PC-9 (cell line): ENCODE results near the gene ZCCHC14. TPM values are rescaled to one million over a fixed set of nuclear protein-coding genes. Genes with fewer than 3 reads are reported as not detected.
A peak's percentile ranks its signal among the peaks of the same experiment; 100 is the strongest.
"Not testable (repeated sequence)": the region's sequence is repeated elsewhere in the genome, so short reads cannot be mapped to it uniquely, and the experiment has no call there.

Source experiments
- BruUV-seq: library from RNA; stranded (reverse); fragments of 400-500 nt; replicated peaks from 2 replicates; lab custom pipeline; 2021; lab: Mats Ljungman, UMichigan
- CTCF ChIA-PET: fragments of 300-600 bp; sonication (Branson Sonifier 250); formaldehyde crosslinking; loops from one replicate; lab custom pipeline; 2022; ENCODE audit warnings: antibody characterized with exemption; lab: Charles Lee
- POLR2A ChIA-PET: fragments of 300-600 bp; sonication (Branson Sonifier 250); formaldehyde crosslinking; loops from one replicate; lab custom pipeline; 2022; ENCODE audit warnings: antibody characterized with exemption; ENCODE audit not compliant: unreplicated experiment; lab: Charles Lee
- DNase-seq, 2 experiments: peaks; one replicate each; pipeline versions ENCODE4 v3.0.0 to v3.0.0-alpha.2; 2015 to 2022; ENCODE audit warnings: mixed read lengths in 1 of 2
- H2AFZ ChIP-seq: fragments of 200-600 bp; sonication (generic); 2 replicates; pipeline ENCODE4 v1.8.1; 2017; ENCODE audit warnings: antibody characterized with exemption
- H3F3A ChIP-seq: fragments of 200-600 bp; sonication (generic); 2 replicates; pipeline ENCODE4 v1.8.1; 2017; ENCODE audit warnings: antibody characterized with exemption, mild to moderate bottlenecking, low read depth; ENCODE audit not compliant: insufficient read depth
- H3K27ac ChIP-seq: fragments of 200-600 bp; sonication (generic); 2 replicates; pipeline ENCODE4 v1.6.1; 2016; ENCODE audit warnings: mixed run types
- H3K27me3 ChIP-seq: fragments of 200-600 bp; sonication (generic); 2 replicates; pipeline ENCODE4 v1.6.1; 2016; ENCODE audit warnings: low read depth, mixed run types; ENCODE audit not compliant: insufficient read depth
- H3K36me3 ChIP-seq: fragments of 200-600 bp; sonication (generic); 2 replicates; pipeline ENCODE4 v1.6.1; 2016; ENCODE audit warnings: low read depth, mixed run types
- H3K4me1 ChIP-seq: fragments of 200-600 bp; sonication (generic); replicated peaks from 2 replicates; pipeline ENCODE4 v1.6.1; 2016; ENCODE audit warnings: mixed run types; ENCODE audit not compliant: insufficient read depth
- H3K4me2 ChIP-seq: fragments of 200-600 bp; sonication (generic); 2 replicates; pipeline ENCODE4 v1.6.1; 2017; ENCODE audit warnings: mixed run types
- H3K4me3 ChIP-seq: fragments of 200-600 bp; sonication (generic); 2 replicates; pipeline ENCODE4 v1.6.1; 2016; ENCODE audit warnings: mixed run types
- H3K79me2 ChIP-seq: fragments of 200-600 bp; sonication (generic); 2 replicates; pipeline ENCODE4 v1.6.1; 2017; ENCODE audit warnings: low read depth, mixed run types
- H3K9me2 ChIP-seq: fragments of 200-600 bp; sonication (generic); 2 replicates; pipeline ENCODE4 v1.8.1; 2017; ENCODE audit warnings: mild to moderate bottlenecking; ENCODE audit not compliant: insufficient read depth
- H3K9me3 ChIP-seq: fragments of 200-600 bp; sonication (generic); 2 replicates; pipeline ENCODE4 v1.8.1; 2016; ENCODE audit warnings: low read depth; ENCODE audit not compliant: insufficient read depth
- H4K20me1 ChIP-seq: fragments of 200-600 bp; sonication (generic); 2 replicates; pipeline ENCODE4 v1.8.1; 2017; ENCODE audit not compliant: insufficient read depth
- EZH2 ChIP-seq: fragments of 200-600 bp; sonication (generic); IDR thresholded peaks from 2 replicates; pipeline ENCODE4 v1.8.0; 2017; ENCODE audit warnings: antibody characterized with exemption, low read depth
- intact Hi-C: fragments of 100-400 bp; cut with micrococcal nuclease; formaldehyde crosslinking; loops from one replicate; pipeline ENCODE4 v1.10.0; 2022; ENCODE audit not compliant: unreplicated experiment
- total RNA-seq: library from RNA; stranded (reverse); gene quantifications from 2 replicates; pipeline ENCODE4 v1.2.3, GENCODE V29; 2021
- TF ChIP-seq, protein P1 (sequence below): fragments of 200-600 bp; sonication (generic); conservative IDR thresholded peaks from 2 replicates; pipeline ENCODE4 v1.6.1; 2017; ENCODE audit warnings: mixed run types, antibody characterized with exemption, mild to moderate bottlenecking, moderate library complexity

ZCCHC14 gene
- total RNA-seq, 1 experiment from 2014 or later: 17.9 TPM

DNA sequence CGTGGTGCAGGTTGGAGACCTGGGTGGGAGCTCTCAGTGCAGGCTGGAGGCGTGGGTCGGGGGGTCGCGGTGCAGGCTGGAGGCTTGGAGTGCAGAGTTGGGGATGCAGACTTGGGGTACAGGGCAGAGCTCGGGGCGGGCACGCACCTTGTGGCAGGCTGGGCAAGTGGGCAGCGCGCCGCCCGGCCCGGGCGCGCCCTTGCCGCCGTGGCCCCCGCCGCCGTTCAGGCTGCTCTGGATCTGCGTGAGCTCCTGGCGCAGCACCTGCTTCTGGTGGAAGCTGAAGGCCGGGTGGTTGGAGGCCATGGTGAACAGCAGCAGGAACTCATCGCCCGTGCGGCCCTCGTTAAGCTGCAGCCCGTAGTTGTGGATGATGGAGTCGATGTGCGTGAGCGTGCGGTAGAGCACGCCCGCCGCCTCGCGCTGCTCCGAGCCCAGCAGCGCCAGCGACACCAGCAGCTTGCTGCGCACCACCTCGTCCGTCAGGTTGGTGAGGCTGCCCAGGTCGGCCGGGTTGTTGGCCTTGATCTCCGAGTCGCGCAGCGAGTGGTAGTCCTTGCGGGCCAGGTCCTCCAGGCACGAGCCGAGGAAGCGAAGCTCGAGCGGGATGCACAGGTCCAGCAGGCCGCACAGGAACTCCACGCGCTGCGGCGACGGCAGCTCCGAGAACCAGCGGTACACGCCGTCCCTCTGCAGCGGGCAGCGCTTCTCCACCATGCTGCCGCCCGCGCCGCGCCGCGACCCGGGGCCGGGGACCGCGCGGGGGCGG is 1.1 kb downstream of the ZCCHC14 start:
- CTCF ChIA-PET: interaction anchor here (0.6 kb wide), 1 partner anchor 125 kb away, joined by 3 read pairs; no protein-coding TSS in a partner anchor
- POLR2A ChIA-PET: no interaction called here
- intact Hi-C loops: no loop called here
- Histone ChIP-seq H3K4me2 (peak overlapping the region; percentile 82), H3K36me3 (no peaks in the 10 kb centered on the region), H3K4me1 (peaks cover 12% of the 10 kb centered on the region; the same call in 1 of the 2 replicates), H3K9me2 (no peaks in the 10 kb centered on the region), H3K4me3 (peak overlapping the region; percentile 55; the same call in 1 of the 2 replicates), H4K20me1 (peaks cover 15% of the 10 kb centered on the region), H3K79me2 (peaks cover 47% of the 10 kb centered on the region), H2AFZ (no peak overlapping the region), H3F3A (no peaks in the 10 kb centered on the region), H3K27me3 (no peaks in the 10 kb centered on the region), H3K27ac (no peak overlapping the region), H3K9me3 (no peaks in the 10 kb centered on the region)
- TF ChIP-seq EZH2: no peak
- TF ChIP-seq, protein P1, sequence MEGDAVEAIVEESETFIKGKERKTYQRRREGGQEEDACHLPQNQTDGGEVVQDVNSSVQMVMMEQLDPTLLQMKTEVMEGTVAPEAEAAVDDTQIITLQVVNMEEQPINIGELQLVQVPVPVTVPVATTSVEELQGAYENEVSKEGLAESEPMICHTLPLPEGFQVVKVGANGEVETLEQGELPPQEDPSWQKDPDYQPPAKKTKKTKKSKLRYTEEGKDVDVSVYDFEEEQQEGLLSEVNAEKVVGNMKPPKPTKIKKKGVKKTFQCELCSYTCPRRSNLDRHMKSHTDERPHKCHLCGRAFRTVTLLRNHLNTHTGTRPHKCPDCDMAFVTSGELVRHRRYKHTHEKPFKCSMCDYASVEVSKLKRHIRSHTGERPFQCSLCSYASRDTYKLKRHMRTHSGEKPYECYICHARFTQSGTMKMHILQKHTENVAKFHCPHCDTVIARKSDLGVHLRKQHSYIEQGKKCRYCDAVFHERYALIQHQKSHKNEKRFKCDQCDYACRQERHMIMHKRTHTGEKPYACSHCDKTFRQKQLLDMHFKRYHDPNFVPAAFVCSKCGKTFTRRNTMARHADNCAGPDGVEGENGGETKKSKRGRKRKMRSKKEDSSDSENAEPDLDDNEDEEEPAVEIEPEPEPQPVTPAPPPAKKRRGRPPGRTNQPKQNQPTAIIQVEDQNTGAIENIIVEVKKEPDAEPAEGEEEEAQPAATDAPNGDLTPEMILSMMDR: no peak
- no peak for DNase-seq
- no TSS peak for BruUV-seq

DNA sequence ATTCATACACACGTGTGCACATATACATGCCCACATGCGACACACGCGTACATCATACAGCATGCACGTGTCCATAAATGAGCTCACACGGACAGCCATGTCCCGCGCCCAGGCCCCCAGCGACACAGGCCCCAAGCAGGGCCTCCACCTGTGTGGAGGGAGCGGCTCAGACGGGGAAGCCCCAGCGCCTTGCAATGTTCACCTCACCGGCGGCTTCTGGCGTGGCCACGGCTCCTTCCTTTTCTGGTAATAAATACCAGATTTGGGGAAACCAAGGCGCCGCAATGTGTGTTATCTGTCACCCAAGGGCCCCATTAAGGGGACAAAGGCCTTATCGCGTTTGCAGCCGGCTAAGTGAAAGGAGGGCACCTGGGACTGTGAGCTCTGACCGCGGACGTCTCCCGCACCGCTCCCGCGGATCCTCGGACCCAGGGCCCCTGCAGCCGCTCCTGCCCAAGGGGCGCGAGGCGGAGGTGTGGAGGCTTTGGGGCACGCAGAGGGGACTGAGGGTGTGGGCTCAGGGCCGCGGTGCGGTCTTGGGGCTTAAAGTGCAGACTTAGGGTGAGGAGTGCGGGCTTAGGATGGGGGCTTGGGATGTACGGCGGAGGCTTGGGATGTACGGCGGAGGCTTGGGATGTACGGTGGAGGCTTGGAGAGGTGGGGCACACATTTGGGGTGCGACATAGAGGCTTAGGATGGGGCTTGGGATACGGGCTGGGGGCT is 1.9 kb downstream of the ZCCHC14 start:
- Histone ChIP-seq H3K4me3 (peak overlapping the region; percentile 55; the same call in 1 of the 2 replicates), H3K4me1 (peaks cover 20% of the 10 kb centered on the region), H3K79me2 (peaks cover 54% of the 10 kb centered on the region), H3K4me2 (peak overlapping the region; percentile 82; the same call in 1 of the 2 replicates), H4K20me1 (peaks cover 22% of the 10 kb centered on the region)
- CTCF ChIA-PET, intact Hi-C loops, H3K9me3 ChIP-seq, H3K27me3 ChIP-seq, DNase-seq, H3K9me2 ChIP-seq, H3K36me3 ChIP-seq, H3F3A ChIP-seq, POLR2A ChIA-PET, H3K27ac ChIP-seq, H2AFZ ChIP-seq: not testable (repeated sequence)
- BruUV-seq: TSS peak; percentile 35

DNA sequence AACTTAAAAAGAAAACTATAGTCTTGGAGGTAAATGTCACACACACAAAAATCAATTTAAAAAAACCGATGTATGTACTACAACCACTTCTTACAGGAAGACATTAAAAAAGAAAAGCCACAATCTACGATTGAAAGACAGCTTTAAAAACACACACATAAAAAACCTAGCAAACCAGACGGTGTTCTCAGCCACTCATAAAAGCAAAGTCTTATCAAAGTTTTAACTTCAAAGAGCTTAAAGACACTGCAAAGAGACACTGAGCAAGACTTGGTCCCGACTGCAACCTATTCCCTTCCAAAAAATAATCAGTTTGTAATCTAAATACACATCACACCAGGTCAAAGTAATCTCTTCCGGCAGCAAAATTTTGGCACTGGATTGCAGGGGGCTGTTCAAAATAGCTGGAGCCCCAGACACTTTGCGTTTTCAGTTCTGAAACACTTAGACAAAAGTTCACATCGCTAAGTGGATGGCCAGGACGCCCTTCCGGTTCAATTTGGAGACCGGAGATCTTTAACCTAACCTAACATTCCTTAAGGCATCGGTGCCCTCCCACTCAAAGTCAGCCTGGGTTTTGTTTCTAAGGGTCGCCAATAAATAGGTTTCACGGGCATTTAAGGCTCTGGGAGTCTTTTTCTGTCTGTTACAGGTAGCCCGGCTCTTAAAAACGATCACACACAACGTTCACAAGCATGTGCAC is 2.6 kb downstream of the ZCCHC14 start:
- H3K4me3 ChIP-seq: no peak overlapping the region
- no peaks in the 10 kb centered on the region for H3K36me3 ChIP-seq
- no peaks in the 10 kb centered on the region for H3K9me3 ChIP-seq
- H3K4me2 ChIP-seq: peak overlapping the region; percentile 82; the same call in 1 of the 2 replicates
- no peaks in the 10 kb centered on the region for H3K9me2 ChIP-seq
- H3K4me1 ChIP-seq: peaks cover 25% of the 10 kb centered on the region
- no peak overlapping the region for H2AFZ ChIP-seq
- no TSS peak for BruUV-seq
- peaks cover 26% of the 10 kb centered on the region for H4K20me1 ChIP-seq
- no peak for DNase-seq
- ChIA-PET POLR2A (no interaction called here), CTCF (no interaction called here)
- H3K79me2 ChIP-seq: peaks cover 54% of the 10 kb centered on the region
- no peaks in the 10 kb centered on the region for H3K27me3 ChIP-seq
- TF ChIP-seq, protein P1: no peak
- no peak for TF ChIP-seq EZH2
- no peak overlapping the region for H3K27ac ChIP-seq
- intact Hi-C loops: no loop called here
- H3F3A ChIP-seq: no peaks in the 10 kb centered on the region
